H9 (cell line): ENCODE measurements around the gene IL21R. TPM values are rescaled to one million over a fixed set of nuclear protein-coding genes. Genes with fewer than 3 reads are reported as not detected.

Experiments
- DNase-seq: peaks from one replicate; pipeline ENCODE4 v3.0.0-alpha.2; 2017
- H2AFZ ChIP-seq: one replicate; pipeline ENCODE4 v1.6.1; 2013; ENCODE audit warnings: mild to moderate bottlenecking, low read length, control low read depth, moderate library complexity
- H2AK5ac ChIP-seq: 2 replicates; pipeline ENCODE4 v1.6.1; 2013; ENCODE audit warnings: low read length, control low read depth, mixed read lengths; ENCODE audit not compliant: insufficient read length
- H2BK120ac ChIP-seq: one replicate; pipeline ENCODE4 v1.6.1; 2013; ENCODE audit warnings: low read depth, mild to moderate bottlenecking, low read length, control low read depth, inconsistent platforms; ENCODE audit not compliant: poor library complexity, severe bottlenecking
- H2BK12ac ChIP-seq: 2 replicates; pipeline ENCODE4 v1.6.1; 2013; ENCODE audit warnings: low read length, control low read depth, mixed read lengths, low read depth; ENCODE audit not compliant: insufficient read length
- H2BK15ac ChIP-seq: 2 replicates; pipeline ENCODE4 v1.6.1; 2013; ENCODE audit warnings: low read depth, low read length, control low read depth
- H2BK20ac ChIP-seq: one replicate; pipeline ENCODE4 v1.6.1; 2013; ENCODE audit warnings: low read depth, mild to moderate bottlenecking, low read length, control low read depth, inconsistent platforms; ENCODE audit not compliant: poor library complexity, severe bottlenecking
- H2BK5ac ChIP-seq: 2 replicates; pipeline ENCODE4 v1.6.1; 2013; ENCODE audit warnings: low read length, control low read depth, mixed read lengths; ENCODE audit not compliant: insufficient read length
- H3K14ac ChIP-seq: 2 replicates; pipeline ENCODE4 v1.6.1; 2013; ENCODE audit warnings: low read length, control low read depth; ENCODE audit not compliant: insufficient read depth
- H3K18ac ChIP-seq: 2 replicates; pipeline ENCODE4 v1.6.1; 2013; ENCODE audit warnings: low read depth, mild to moderate bottlenecking, mixed read lengths, low read length, control low read depth; ENCODE audit not compliant: insufficient read length
- H3K23ac ChIP-seq: 2 replicates; pipeline ENCODE4 v1.6.1; 2013; ENCODE audit warnings: low read length, control low read depth, mixed read lengths, low read depth; ENCODE audit not compliant: insufficient read length
- H3K23me2 ChIP-seq: 2 replicates; pipeline ENCODE4 v1.6.1; 2013; ENCODE audit warnings: low read depth, mild to moderate bottlenecking, mixed read lengths, low read length, control low read depth; ENCODE audit not compliant: insufficient read length, poor library complexity, severe bottlenecking
- H3K27ac ChIP-seq: 2 replicates; pipeline ENCODE4 v1.5.1; 2013; ENCODE audit warnings: low read length, control low read depth, mixed read lengths, low read depth; ENCODE audit not compliant: insufficient read length
- H3K27me3 ChIP-seq: 2 replicates; pipeline ENCODE4 v1.6.1; 2013; ENCODE audit warnings: low read length, control low read depth, inconsistent platforms; ENCODE audit not compliant: insufficient read depth
- H3K4ac ChIP-seq: 2 replicates; pipeline ENCODE4 v1.6.1; 2013; ENCODE audit warnings: low read depth, mild to moderate bottlenecking, control low read depth, inconsistent platforms, low read length, moderate library complexity
- H3K4me1 ChIP-seq: 2 replicates; pipeline ENCODE4 v1.6.1; 2013; ENCODE audit warnings: low read length, control low read depth, inconsistent platforms; ENCODE audit not compliant: insufficient read depth
- H3K4me2 ChIP-seq: 2 replicates; pipeline ENCODE4 v1.6.1; 2013; ENCODE audit warnings: low read length, control low read depth, mixed read lengths; ENCODE audit not compliant: insufficient read length, insufficient read depth
- H3K56ac ChIP-seq: 2 replicates; pipeline ENCODE4 v1.6.1; 2013; ENCODE audit warnings: low read depth, mild to moderate bottlenecking, mixed read lengths, low read length, control low read depth; ENCODE audit not compliant: insufficient read length
- H3K79me1 ChIP-seq: 2 replicates; pipeline ENCODE4 v1.6.1; 2013; ENCODE audit warnings: low read depth, mild to moderate bottlenecking, moderate library complexity, low read length, control low read depth, inconsistent platforms; ENCODE audit not compliant: insufficient read depth, poor library complexity, severe bottlenecking
- H3K79me2 ChIP-seq: 2 replicates; pipeline ENCODE4 v1.6.1; 2013; ENCODE audit warnings: low read length, control low read depth, inconsistent platforms; ENCODE audit not compliant: insufficient read depth
- H3K9ac ChIP-seq: 2 replicates; pipeline ENCODE4 v1.6.1; 2013; ENCODE audit warnings: low read length, control low read depth, mixed read lengths; ENCODE audit not compliant: insufficient read length; ENCODE audit errors: extremely low read depth
- H3K9me3 ChIP-seq: one replicate; pipeline ENCODE4 v1.6.1; 2013; ENCODE audit warnings: low read depth, low read length, inconsistent platforms; ENCODE audit not compliant: control insufficient read depth
- H3T11ph ChIP-seq: one replicate; pipeline ENCODE4 v1.6.1; 2013; ENCODE audit warnings: mild to moderate bottlenecking, low read length, control low read depth, inconsistent platforms
- H4K20me1 ChIP-seq: one replicate; pipeline ENCODE4 v1.6.1; 2013; ENCODE audit not compliant: control insufficient read depth, insufficient read length, insufficient read depth
- H4K5ac ChIP-seq: 2 replicates; pipeline ENCODE4 v1.6.1; 2013; ENCODE audit warnings: low read depth, mild to moderate bottlenecking, mixed read lengths, low read length, control low read depth; ENCODE audit not compliant: insufficient read length
- H4K8ac ChIP-seq: replicated peaks from 2 replicates; pipeline ENCODE4 v1.6.1; 2013; ENCODE audit warnings: low read length, control low read depth, mixed read lengths, low read depth; ENCODE audit not compliant: insufficient read length
- H4K91ac ChIP-seq: 2 replicates; pipeline ENCODE4 v1.6.1; 2013; ENCODE audit warnings: low read depth, mild to moderate bottlenecking, moderate library complexity, mixed read lengths, low read length, control low read depth; ENCODE audit not compliant: insufficient read length
- H3K27ac Mint-ChIP-seq, 3 experiments: 2 replicates in 2 of 3; 3 replicates in 1 of 3; pipeline ENCODE4 v1.8.0; 2020 to 2021; ENCODE audit warnings: mixed read lengths in 3 of 3, mild to moderate bottlenecking in 1 of 3, moderate library complexity in 1 of 3
- H3K27me3 Mint-ChIP-seq: 2 replicates; pipeline ENCODE4 v1.8.0; 2021; ENCODE audit warnings: low read depth, mild to moderate bottlenecking, moderate library complexity, mixed read lengths
- H3K36me3 Mint-ChIP-seq, 3 experiments: 2 replicates in 2 of 3; 3 replicates in 1 of 3; pipeline ENCODE4 v1.8.0; 2020 to 2021; ENCODE audit warnings: low read depth in 3 of 3, mixed read lengths in 3 of 3; ENCODE audit not compliant: insufficient read depth in 1 of 3
- H3K4me1 Mint-ChIP-seq, 2 experiments: 2 replicates each; pipeline ENCODE4 v1.8.0; 2020; ENCODE audit warnings: mixed read lengths in 2 of 2
- H3K4me3 Mint-ChIP-seq, 2 experiments: 2 replicates in 1 of 2; 3 replicates in 1 of 2; pipeline ENCODE4 v1.8.0; 2020 to 2021; ENCODE audit warnings: mild to moderate bottlenecking in 2 of 2, mixed read lengths in 2 of 2, moderate library complexity in 1 of 2
- H3K9me3 Mint-ChIP-seq, 2 experiments: 2 replicates in 1 of 2; 3 replicates in 1 of 2; pipeline ENCODE4 v1.8.0; 2020; ENCODE audit warnings: mild to moderate bottlenecking in 2 of 2, mixed read lengths in 2 of 2, moderate library complexity in 1 of 2
- CTCF ChIP-seq: fragments of 200-600 bp; sonication (generic); conservative IDR thresholded peaks from 3 replicates; pipeline ENCODE4 v1.8.0; 2021; ENCODE audit warnings: antibody characterized with exemption, mild to moderate bottlenecking
- WGBS: extraction: QIAGEN DNeasy Blood & Tissue Kit; methylation state at CpG from one replicate; pipeline ENCODE4 v1.1.7; 2013; ENCODE audit warnings: missing lambda C conversion rate, low lambda C conversion rate, mixed read lengths; ENCODE audit not compliant: insufficient read length; ENCODE audit errors: extremely low coverage; 5-methylcytosine and 5-hydroxymethylcytosine counted together
- total RNA-seq: library from RNA; stranded (reverse); gene quantifications from 2 replicates; pipeline ENCODE4 v1.2.1, GENCODE V29; 2021

IL21R gene
- total RNA-seq, 1 experiment from 2014 or later = 0.07 TPM

- Histone ChIP-seq H2BK12ac (no peak overlapping the region), H2AFZ (no peak overlapping the region), H3K9ac (no peak overlapping the region), H3K79me1 (no peaks in the 10 kb centered on the region), H3K9me3 (no peaks in the 10 kb centered on the region), H4K8ac (no peak overlapping the region), H2BK5ac (no peak overlapping the region), H3K23ac (no peak overlapping the region), H3K27ac (no peak overlapping the region), H3T11ph (no peak overlapping the region), H3K79me2 (no peaks in the 10 kb centered on the region), H3K4ac (no peak overlapping the region), H3K18ac (no peak overlapping the region), H3K14ac (no peak overlapping the region), H2BK15ac (no peak overlapping the region), H2AK5ac (no peak overlapping the region), H3K27me3 (no peaks in the 10 kb centered on the region), H3K56ac (no peak overlapping the region), H4K91ac (no peak overlapping the region), H2BK120ac (no peak overlapping the region), H4K20me1 (no peaks in the 10 kb centered on the region), H4K5ac (no peak overlapping the region), H3K4me1 (no peaks in the 10 kb centered on the region), H3K23me2 (no peaks in the 10 kb centered on the region), H2BK20ac (no peak overlapping the region), H3K4me2 (no peak overlapping the region)
- TF ChIP-seq CTCF = no peak
- no peak for DNase-seq
- Mint-ChIP-seq H3K4me1 (no peaks in the 10 kb centered on the region), H3K27ac (peak overlapping the region in 1 of 3 experiments; percentile 59; a peak in 2 of 7 replicates), H3K9me3 (no peaks in the 10 kb centered on the region), H3K4me3 (no peak overlapping the region), H3K36me3 (peaks cover 52 to 97% (median 97%) of the 10 kb centered on the region in 3 experiments; a peak in 6 of 7 replicates), H3K27me3 (no peaks in the 10 kb centered on the region)
- no CpG with 5 or more reads among the region's 14 CpGs for WGBS
These were observed 97.1 kb downstream of the IL21R start for GRCh38 chr16:27498916-27499658.
